Thoracic aorta (tissue), 2 donors: ENCODE data around the gene ZMYND8. TPM values are rescaled to one million over a fixed set of nuclear protein-coding genes. Genes with fewer than 3 reads are reported as not detected.
"Not testable (repeated sequence)": the region's sequence is repeated elsewhere in the genome, so short reads cannot be mapped to it uniquely, and the experiment has no call there.

Source experiments
- ATAC-seq: fragments of 150-250 bp; one replicate; pipeline ENCODE4 v1.8.0; 2017; ENCODE audit warnings: low read depth; ENCODE audit not compliant: insufficient number of reproducible peaks, low FRiP score
- DNase-seq: peaks from one replicate; pipeline ENCODE4 v3.0.0-alpha.2; 2020; ENCODE audit warnings: low spot score
- H3K27ac ChIP-seq, 2 donors: fragments of 200-600 bp; sonication (generic); 1 replicate in 1 of 2; 2 replicates in 1 of 2; pipeline ENCODE4 v1.5.1; 2016; ENCODE audit warnings: mild to moderate bottlenecking in 2 of 2, moderate library complexity in 2 of 2
- H3K27me3 ChIP-seq: fragments of 200-600 bp; sonication (generic); replicated peaks from 2 replicates; pipeline ENCODE4 v1.6.0; 2016; ENCODE audit warnings: mild to moderate bottlenecking; ENCODE audit not compliant: insufficient read depth
- H3K36me3 ChIP-seq: fragments of 200-600 bp; sonication (generic); one replicate; pipeline ENCODE4 v1.5.1; 2016
- H3K4me1 ChIP-seq, 2 donors: fragments of 200-600 bp; sonication (generic); 1 replicate in 1 of 2; 2 replicates in 1 of 2; pipeline versions ENCODE4 v1.5.1 to v1.6.0; 2016; ENCODE audit warnings: low read depth in 2 of 2, mild to moderate bottlenecking in 1 of 2; ENCODE audit not compliant: control insufficient read depth in 1 of 2
- H3K4me3 ChIP-seq: fragments of 200-600 bp; sonication (generic); 2 replicates; pipeline ENCODE4 v1.5.1; 2016; ENCODE audit warnings: mild to moderate bottlenecking
- H3K9me3 ChIP-seq: fragments of 200-600 bp; sonication (generic); 2 replicates; pipeline ENCODE4 v1.5.1; 2016
- CTCF ChIP-seq: fragments of 200-600 bp; sonication (generic); IDR thresholded peaks from one replicate; pipeline ENCODE4 v1.5.1; 2019; ENCODE audit warnings: antibody characterized with exemption
- total RNA-seq, 2 donors: library from RNA; depleted of rRNA; stranded (reverse); fragments of >200 nt; gene quantifications; one replicate each; pipeline versions ENCODE4 v1.1.0 to v1.2.3, GENCODE V29; 2016

The ZMYND8 gene
- total RNA-seq, 2 donors from 2014 or later: 17.9 to 27.2 TPM

DNA sequence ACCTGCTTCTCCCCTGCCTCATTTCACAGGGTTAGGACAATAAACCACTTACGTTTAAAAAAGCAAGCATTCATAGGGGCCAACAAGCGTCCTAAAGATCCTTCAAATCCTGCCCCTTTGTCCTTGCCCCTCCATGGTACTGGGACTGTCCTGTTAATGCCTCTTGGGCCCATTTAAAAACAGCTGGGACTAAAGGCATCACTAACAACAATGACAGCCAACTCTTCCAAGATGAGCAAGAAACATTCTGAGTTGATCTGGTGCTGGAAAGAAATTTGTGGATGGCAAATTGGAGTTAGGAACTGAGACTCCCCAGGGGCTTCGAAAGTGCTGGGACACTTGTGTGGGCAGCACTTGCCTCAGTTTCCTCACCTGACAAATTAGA is 93.4 kb downstream of the ZMYND8 start:
- ATAC-seq (no peak), DNase-seq (no peak)
- Histone ChIP-seq H3K36me3 (peaks cover 11% of the 10 kb centered on the region), H3K27ac (peak overlapping the region in 1 of 2 donors; percentile 27), H3K4me3 (no peak overlapping the region), H3K4me1 (peaks cover 7 to 31% of the 10 kb centered on the region in 2 donors), H3K9me3 (no peaks in the 10 kb centered on the region), H3K27me3 (no peaks in the 10 kb centered on the region)
- TF ChIP-seq CTCF: no peak

GRCh38 chr20:47262365-47263013 is 94.0 kb downstream of the ZMYND8 start:
- Histone ChIP-seq H3K4me3 (no peak overlapping the region), H3K36me3 (peaks cover 11% of the 10 kb centered on the region), H3K4me1 (peaks cover 7 to 34% of the 10 kb centered on the region in 2 donors), H3K27ac (peak overlapping the region in 1 of 2 donors; percentile 27), H3K9me3 (no peaks in the 10 kb centered on the region), H3K27me3 (no peaks in the 10 kb centered on the region)
- DNase-seq (no peak), ATAC-seq (no peak)
- no peak for TF ChIP-seq CTCF

GRCh38 chr20:47262008-47262364 is 94.5 kb downstream of the ZMYND8 start:
- H3K4me3 ChIP-seq: no peak overlapping the region
- no peaks in the 10 kb centered on the region for H3K9me3 ChIP-seq
- ATAC-seq (no peak), DNase-seq (no peak)
- H3K4me1 ChIP-seq: peaks cover 8 to 38% of the 10 kb centered on the region in 2 donors
- peaks cover 11% of the 10 kb centered on the region for H3K36me3 ChIP-seq
- no peaks in the 10 kb centered on the region for H3K27me3 ChIP-seq
- no peak for TF ChIP-seq CTCF
- no peak overlapping the region for H3K27ac ChIP-seq

GRCh38 chr20:47261161-47261774 is 95.2 kb downstream of the ZMYND8 start:
- not testable (repeated sequence) for H3K27me3 ChIP-seq, H3K27ac ChIP-seq, DNase-seq, ATAC-seq, H3K4me3 ChIP-seq, H3K9me3 ChIP-seq
- peaks cover 12 to 46% of the 10 kb centered on the region in 2 donors for H3K4me1 ChIP-seq
- H3K36me3 ChIP-seq: peaks cover 11% of the 10 kb centered on the region

- H3K27me3 ChIP-seq, H3K4me3 ChIP-seq, DNase-seq, H3K27ac ChIP-seq, ATAC-seq, H3K9me3 ChIP-seq: not testable (repeated sequence)
- H3K36me3 ChIP-seq: peaks cover 11% of the 10 kb centered on the region
- H3K4me1 ChIP-seq: peaks cover 12 to 49% of the 10 kb centered on the region in 2 donors
Observed at GRCh38 chr20:47260540-47261126, 95.9 kb downstream of the ZMYND8 start.
